Parathyroid adenoma (tissue), 2 donors: ENCODE data around the gene KIAA0753.
"Not testable (repeated sequence)": the region's sequence is repeated elsewhere in the genome, so short reads cannot be mapped to it uniquely, and the experiment has no call there.

ENCODE experiments used
- H2AFZ ChIP-seq: fragments of 300-600 bp; sonication (generic); one replicate; pipeline ENCODE4 v1.7.0; 2017; ENCODE audit warnings: antibody characterized with exemption, mild to moderate bottlenecking
- H3K27ac ChIP-seq: fragments of 300-600 bp; sonication (generic); one replicate; pipeline ENCODE4 v1.7.0; 2017
- H3K27me3 ChIP-seq: fragments of 300-600 bp; sonication (generic); one replicate; pipeline ENCODE4 v1.7.0; 2017; ENCODE audit warnings: low read length; ENCODE audit not compliant: control insufficient read depth, insufficient read depth
- H3K36me3 ChIP-seq: fragments of 300-600 bp; sonication (generic); one replicate; pipeline ENCODE4 v1.7.0; 2017; ENCODE audit warnings: low read length; ENCODE audit not compliant: control insufficient read depth, insufficient read depth
- H3K4me1 ChIP-seq: fragments of 300-600 bp; sonication (generic); one replicate; pipeline ENCODE4 v1.7.0; 2017; ENCODE audit warnings: control low read depth
- H3K4me2 ChIP-seq: fragments of 300-600 bp; sonication (generic); one replicate; pipeline ENCODE4 v1.7.0; 2017; ENCODE audit warnings: low read length
- H3K4me3 ChIP-seq: fragments of 300-600 bp; sonication (generic); one replicate; pipeline ENCODE4 v1.7.0; 2017; ENCODE audit warnings: low read depth, low read length
- H3K79me2 ChIP-seq: fragments of 300-600 bp; sonication (generic); one replicate; pipeline ENCODE4 v1.7.0; 2017; ENCODE audit warnings: control low read depth
- H3K9ac ChIP-seq: fragments of 300-600 bp; sonication (generic); one replicate; pipeline ENCODE4 v1.7.0; 2017; ENCODE audit warnings: mild to moderate bottlenecking
- H3K9me3 ChIP-seq: fragments of 300-600 bp; sonication (generic); one replicate; pipeline ENCODE4 v1.7.0; 2017; ENCODE audit warnings: low read length; ENCODE audit not compliant: control insufficient read depth
- TF ChIP-seq, protein P1 (sequence below): fragments of 300-600 bp; sonication (generic); IDR thresholded peaks from one replicate; pipeline ENCODE4 v1.7.0; 2017; ENCODE audit warnings: antibody characterized with exemption, mild to moderate bottlenecking
- donor health status: primary hyperparathyroidism.

KIAA0753 gene

DNA sequence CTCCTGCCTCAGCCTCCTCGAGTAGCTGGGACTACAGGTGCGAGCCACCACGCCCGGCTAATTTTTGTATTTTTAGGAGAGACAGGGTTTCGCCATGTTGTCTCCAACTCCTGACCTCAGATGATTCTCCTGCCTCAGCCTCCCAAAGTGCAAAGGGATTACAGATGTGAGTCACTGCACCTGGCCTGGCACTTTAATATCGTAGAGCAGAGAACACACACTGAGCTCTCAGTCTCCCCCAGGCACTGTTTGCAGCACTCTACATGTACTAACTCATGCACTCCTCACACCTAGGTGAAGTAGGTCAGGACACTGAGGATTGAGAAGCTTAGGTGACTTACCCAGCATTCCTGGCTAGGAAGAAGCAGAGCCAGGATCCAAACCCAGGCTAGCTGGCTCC, 26.0 kb upstream of the KIAA0753 start:
- H3K4me2 ChIP-seq = no peak overlapping the region
- no peak overlapping the region for H3K9ac ChIP-seq
- no peak overlapping the region for H3K4me3 ChIP-seq
- no peaks in the 10 kb centered on the region for H3K36me3 ChIP-seq
- no peaks in the 10 kb centered on the region for H3K27me3 ChIP-seq
- no peaks in the 10 kb centered on the region for H3K4me1 ChIP-seq
- no peak overlapping the region for H2AFZ ChIP-seq
- H3K79me2 ChIP-seq = no peaks in the 10 kb centered on the region
- TF ChIP-seq, protein P1, sequence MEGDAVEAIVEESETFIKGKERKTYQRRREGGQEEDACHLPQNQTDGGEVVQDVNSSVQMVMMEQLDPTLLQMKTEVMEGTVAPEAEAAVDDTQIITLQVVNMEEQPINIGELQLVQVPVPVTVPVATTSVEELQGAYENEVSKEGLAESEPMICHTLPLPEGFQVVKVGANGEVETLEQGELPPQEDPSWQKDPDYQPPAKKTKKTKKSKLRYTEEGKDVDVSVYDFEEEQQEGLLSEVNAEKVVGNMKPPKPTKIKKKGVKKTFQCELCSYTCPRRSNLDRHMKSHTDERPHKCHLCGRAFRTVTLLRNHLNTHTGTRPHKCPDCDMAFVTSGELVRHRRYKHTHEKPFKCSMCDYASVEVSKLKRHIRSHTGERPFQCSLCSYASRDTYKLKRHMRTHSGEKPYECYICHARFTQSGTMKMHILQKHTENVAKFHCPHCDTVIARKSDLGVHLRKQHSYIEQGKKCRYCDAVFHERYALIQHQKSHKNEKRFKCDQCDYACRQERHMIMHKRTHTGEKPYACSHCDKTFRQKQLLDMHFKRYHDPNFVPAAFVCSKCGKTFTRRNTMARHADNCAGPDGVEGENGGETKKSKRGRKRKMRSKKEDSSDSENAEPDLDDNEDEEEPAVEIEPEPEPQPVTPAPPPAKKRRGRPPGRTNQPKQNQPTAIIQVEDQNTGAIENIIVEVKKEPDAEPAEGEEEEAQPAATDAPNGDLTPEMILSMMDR = no peak
- no peak overlapping the region for H3K27ac ChIP-seq
- H3K9me3 ChIP-seq = no peaks in the 10 kb centered on the region

DNA sequence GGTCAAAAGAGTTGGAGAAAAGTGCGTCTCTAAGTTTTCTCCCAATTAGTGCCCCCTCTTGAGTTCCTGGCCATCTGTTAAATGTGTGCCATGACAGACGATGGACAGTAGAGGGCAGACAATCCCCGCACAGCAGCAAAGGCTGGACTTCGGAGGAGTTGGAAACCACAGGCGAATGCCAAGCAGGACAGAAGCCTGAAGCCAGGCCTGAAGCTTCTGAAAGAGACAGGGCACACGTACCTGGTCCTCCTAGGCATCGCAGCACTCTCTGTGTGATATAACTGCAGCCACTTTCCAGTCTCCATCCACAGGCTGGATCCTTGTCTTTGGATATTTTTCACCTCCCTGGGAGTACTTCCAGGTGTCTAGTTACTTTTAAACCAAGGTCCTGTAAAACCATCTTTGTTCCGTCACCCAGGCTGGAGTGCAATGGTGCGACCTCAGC, 25.6 kb upstream of the KIAA0753 start:
- H3K36me3 ChIP-seq = no peaks in the 10 kb centered on the region
- H3K27me3 ChIP-seq = no peaks in the 10 kb centered on the region
- H3K9ac ChIP-seq = no peak overlapping the region
- TF ChIP-seq, protein P1 = peak; percentile 92
- no peaks in the 10 kb centered on the region for H3K4me1 ChIP-seq
- H3K79me2 ChIP-seq = no peaks in the 10 kb centered on the region
- H3K4me3 ChIP-seq = no peak overlapping the region
- no peaks in the 10 kb centered on the region for H3K9me3 ChIP-seq
- H3K4me2 ChIP-seq = no peak overlapping the region
- H2AFZ ChIP-seq = peak overlapping the region; percentile 1
- H3K27ac ChIP-seq = no peak overlapping the region

DNA sequence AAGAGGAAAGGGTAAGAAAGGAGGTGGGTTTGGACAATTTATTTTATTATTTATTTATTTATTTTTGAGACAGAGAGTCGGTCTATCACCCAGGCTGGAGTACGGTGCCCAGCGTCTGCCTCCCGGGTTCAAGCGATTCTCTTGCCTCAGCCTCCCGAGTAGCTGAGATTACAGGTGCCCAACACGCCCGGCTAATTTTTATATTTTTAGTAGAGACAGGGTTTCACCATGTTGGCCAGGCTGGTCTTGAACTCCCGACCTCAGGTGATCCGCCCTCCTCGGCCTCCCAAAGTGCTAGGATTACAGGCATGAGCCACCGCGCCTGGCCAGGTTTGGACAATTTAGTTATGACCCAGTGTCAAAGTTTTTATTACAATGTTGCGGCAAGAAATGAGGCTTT, 22.7 kb upstream of the KIAA0753 start:
- not testable (repeated sequence) for H3K9me3 ChIP-seq, H3K4me2 ChIP-seq, H3K36me3 ChIP-seq, H3K27ac ChIP-seq, H3K9ac ChIP-seq, H2AFZ ChIP-seq, H3K27me3 ChIP-seq, H3K4me3 ChIP-seq, H3K4me1 ChIP-seq, H3K79me2 ChIP-seq

DNA sequence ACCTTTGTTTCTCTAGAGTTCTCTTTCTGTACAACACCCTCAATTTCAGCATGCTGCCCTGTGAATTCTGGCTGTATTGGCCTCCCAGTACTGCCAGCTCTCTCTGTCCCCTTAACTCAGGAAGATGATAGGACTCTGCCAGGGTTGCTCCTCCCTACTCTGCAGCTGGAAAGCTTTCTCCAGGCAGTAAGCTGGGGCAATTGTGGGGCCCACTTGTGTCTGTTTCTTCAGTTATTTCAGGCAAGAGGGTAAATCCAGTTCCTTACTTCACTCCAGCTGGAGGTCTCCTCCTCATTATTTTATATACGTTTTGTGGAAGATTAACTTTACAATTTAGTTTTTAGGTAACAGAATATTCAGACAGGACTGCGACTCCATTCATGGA, 20.9 kb upstream of the KIAA0753 start:
- no peak overlapping the region for H3K4me2 ChIP-seq
- H3K9ac ChIP-seq = no peak overlapping the region
- H3K9me3 ChIP-seq = no peaks in the 10 kb centered on the region
- no peak overlapping the region for H3K4me3 ChIP-seq
- no peaks in the 10 kb centered on the region for H3K79me2 ChIP-seq
- no peaks in the 10 kb centered on the region for H3K27me3 ChIP-seq
- TF ChIP-seq, protein P1 = no peak
- H3K27ac ChIP-seq = no peak overlapping the region
- H3K36me3 ChIP-seq = no peaks in the 10 kb centered on the region
- H3K4me1 ChIP-seq = no peaks in the 10 kb centered on the region
- no peak overlapping the region for H2AFZ ChIP-seq

DNA sequence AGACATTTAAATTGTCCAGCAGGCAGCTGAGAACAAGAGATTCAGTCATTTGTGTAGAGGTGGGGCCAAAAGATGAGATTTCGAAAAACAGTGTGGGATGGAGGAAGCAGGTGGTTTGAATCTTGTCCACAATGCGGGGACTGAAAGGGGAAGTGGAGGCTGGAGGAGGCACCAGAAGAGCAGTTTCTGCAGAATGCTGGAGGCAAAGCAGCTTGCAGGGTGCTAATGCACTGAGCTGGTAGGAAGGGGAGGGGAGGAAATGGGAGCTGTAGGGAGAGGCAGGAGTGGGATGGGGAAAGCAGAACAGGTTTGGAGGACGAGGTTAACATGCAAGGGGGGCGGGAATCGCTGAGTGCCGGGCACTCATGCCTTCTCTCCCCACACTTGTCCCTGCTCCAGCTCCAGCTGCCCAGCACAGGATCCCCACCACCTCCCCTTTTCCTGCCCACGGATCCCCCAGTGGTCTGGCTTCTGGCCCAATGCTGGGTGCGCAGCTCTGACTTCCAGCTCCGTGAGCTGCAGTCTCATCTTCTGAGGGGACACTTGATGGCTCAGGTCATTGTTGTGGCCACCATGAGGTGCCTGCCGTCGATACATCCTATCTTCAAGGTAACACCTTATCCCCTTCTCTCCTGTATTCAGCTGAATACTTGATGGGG, 20.4 kb upstream of the KIAA0753 start:
- Histone ChIP-seq H3K36me3 (no peaks in the 10 kb centered on the region), H3K9me3 (no peaks in the 10 kb centered on the region), H3K79me2 (no peaks in the 10 kb centered on the region), H3K27ac (no peak overlapping the region), H3K4me1 (no peaks in the 10 kb centered on the region), H3K9ac (no peak overlapping the region), H3K4me3 (no peak overlapping the region), H3K27me3 (no peaks in the 10 kb centered on the region), H2AFZ (no peak overlapping the region), H3K4me2 (no peak overlapping the region)
- TF ChIP-seq, protein P1 = no peak
